HG03108 (cell line): Measurements from ENCODE around the gene CFAP298.

Experiments used
- ATAC-seq: cut with Tn5 transposase; IDR thresholded peaks from one replicate; pipeline ENCODE4 v1.9.1; 2021; ENCODE audit warnings: moderate library complexity; ENCODE audit not compliant: unreplicated experiment

The CFAP298 gene

DNA sequence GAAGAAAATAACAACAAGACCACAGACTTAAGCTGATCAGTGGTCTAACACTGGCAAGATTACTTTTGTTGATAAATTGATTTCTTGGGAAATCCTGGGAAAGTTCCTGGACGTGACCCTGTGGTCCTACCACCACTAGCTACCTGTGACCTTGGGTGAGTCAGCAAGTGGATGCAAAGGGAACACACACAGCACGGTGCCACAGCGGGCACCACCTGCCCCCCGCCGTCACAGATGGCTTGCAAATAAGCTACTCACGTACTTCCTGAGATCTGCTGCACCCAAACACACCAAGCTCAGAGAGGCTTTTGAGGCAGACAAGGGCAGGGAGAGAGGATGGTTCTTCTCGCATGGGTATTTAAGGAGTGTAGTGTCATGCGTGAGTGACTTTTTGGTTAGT is 12.7 kb downstream of the CFAP298 start:
- no peak for ATAC-seq

DNA sequence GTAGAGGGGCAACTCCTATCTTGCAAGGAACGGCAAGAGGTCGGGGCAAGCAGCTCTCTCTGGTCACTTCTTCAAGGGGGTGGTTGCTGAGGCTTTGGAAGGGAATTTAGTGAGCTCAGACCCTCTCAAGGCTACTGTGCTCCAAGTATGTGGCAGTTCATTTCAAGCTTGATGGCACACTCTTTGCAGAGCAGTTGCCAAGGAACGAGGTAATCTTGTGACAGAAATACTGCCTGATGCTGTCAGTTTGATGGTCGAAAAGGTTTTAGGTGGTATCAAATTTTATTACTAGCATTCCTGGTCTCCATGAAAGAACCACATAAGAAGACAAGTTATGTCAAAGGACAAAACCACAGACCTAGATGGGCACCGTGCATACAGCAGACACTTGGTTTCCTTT is 13.1 kb downstream of the CFAP298 start:
- no peak for ATAC-seq

DNA sequence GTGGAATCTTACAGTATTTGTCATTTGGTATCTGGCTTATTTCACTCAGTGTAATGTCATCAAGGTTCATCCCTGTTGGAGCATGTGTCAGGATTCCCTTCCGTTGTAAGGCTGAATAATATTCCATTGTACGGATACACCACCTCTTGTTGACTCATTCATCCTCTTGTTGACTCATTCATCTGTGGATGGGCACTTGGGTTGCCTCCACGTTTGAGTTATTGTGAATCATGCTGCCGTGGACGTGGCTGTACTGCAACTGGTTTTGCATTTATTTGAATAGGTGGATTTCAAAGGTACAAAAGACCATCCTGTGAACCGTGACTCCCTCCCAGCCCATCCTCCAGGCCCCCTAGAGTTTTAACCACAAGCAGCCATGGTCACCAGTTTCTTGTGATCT is 15.0 kb downstream of the CFAP298 start:
- ATAC-seq: no peak

DNA sequence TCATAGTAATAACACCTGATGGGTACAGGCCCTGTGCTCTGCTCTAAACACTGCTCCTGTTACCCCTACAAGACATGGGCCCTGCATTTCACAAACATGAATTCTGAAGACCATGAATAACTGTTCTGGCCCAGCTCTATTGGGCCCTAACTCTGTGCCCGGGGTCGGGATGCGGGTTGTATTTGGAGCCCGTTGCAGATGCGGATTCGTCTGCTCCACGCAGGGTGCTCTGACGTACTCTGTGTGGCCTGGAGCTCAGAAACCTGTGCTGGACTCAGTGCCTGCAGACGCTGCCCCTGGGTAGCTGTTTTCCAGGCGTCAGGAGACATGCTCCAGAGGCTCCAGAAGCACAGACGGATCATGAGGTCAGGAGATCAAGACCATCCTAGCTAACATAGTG is 16.7 kb downstream of the CFAP298 start:
- ATAC-seq: no peak

DNA sequence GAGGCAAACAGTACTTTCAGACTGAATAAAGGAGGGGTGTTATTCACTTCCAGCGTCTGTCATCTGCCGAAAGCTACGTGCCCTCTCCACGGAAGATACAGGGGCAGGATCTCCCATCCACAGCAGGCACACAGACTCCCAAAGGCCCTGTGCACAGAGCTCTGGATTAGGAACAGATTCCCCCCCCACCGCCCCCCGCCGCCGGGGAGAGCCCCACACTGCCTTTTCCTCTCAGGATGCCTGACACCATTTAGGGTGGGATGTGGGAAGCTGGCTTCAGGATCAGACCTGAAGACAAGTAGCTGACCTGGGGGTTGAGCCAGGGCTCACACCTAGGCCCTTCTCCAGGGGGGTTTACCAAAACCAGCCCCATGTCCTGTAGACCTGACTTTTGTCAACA is 18.5 kb downstream of the CFAP298 start:
- no peak for ATAC-seq

DNA sequence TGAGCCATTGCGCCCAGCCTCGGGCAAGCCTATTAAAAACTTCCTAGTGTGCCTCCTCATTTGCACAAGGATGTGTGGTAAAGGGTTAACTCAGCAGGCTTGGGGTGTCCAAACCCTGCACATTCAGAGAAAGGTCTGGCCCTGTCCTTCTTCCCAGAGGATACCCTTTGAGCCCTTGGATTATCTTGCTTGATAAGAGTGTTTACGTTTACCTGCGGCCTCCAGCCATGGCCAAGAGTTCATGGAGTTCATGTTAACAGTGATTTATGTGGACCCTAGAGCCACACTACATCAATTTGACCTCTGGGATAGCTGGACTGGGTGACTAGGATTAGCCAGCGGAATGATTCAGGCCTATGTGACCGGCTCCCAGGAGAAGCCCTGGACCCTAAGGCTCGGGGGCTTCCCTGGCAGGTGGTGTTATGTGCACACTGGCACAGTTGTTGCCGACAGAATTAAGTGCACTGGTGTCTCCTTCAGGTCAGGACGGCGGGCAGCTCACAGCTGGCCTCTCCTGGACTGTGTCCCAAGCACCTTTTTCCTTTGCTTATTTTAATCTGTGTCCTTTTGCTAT is 19.2 kb downstream of the CFAP298 start:
- ATAC-seq: no peak

DNA sequence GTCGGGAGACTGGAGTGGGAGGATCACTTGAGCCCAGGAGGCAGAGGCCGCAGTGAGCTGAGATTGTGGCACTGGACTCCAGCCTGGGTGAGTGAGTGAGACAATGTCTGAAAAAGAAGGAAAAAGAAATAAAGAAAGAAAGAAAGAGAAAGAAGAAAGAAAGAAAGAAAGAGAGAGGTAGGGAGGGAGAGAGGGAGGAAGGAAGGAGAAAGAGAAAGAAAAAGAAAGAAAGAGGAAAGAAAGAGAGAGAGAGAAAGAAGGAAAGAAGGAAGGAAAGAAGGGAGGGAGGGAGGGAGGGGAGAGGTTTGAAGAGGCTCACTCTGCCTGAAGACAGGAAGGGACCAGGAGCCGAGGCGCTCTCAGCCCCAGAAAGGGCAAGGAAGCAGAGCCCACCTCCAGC is 22.0 kb downstream of the CFAP298 start:
- no peak for ATAC-seq

DNA sequence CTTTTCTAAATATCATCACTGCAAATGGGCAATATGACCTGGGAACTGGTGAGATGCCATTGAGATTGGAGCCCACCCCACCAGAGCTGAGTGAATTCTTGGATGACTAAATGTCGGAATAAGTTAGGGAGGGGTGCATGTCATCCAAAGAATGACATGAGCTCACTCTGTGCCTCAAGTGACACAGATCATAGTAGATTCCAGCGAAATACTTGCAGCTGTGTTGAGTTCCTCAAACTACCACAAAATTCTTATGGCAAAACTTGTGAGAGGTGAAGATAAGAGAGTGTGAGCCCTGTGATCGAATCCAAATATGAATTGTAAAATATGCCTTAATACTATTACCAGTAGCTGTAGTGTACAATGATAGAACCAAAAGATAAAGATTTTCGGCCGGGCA is 24.5 kb downstream of the CFAP298 start:
- ATAC-seq: no peak

DNA sequence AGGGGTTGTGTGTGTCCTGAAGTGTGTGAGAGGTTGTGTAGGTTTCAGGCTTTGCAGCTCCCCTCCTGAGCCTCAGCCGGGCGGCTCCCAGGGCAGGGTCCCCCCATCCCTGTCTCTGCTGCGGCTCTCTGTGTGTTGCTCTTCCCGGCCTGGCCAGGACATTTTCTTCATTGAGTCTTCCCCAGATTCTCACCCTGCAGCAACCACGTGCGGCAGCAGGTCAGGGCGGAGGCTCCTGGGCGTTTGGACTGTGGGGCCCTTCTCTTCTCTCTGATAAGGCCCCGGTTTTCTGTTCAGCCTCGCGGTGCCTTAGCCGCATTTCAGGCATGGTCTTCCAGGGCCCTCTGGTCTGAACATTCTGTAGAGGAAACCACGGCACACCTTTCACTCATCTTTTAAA is 25.1 kb downstream of the CFAP298 start:
- no peak for ATAC-seq

DNA sequence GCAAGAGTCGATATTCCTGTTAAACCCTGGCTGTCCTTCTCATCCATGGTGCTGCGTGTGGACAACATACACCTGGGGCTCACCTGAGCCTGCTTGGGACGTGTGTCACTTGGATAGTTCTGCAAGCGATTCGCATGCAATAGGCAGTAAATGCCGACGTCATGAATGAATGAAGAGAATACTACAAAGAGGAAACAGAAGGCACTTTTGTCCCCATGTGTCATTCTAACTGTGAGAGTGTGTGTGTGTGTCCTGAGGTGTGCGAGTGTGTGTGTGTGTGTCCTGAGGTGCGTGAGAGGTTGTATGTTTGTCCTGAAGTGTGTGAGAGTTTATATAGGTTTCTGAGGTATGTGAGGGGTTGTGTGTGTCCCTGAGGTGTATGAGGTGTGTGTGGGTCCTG is 26.2 kb downstream of the CFAP298 start:
- no peak for ATAC-seq

DNA sequence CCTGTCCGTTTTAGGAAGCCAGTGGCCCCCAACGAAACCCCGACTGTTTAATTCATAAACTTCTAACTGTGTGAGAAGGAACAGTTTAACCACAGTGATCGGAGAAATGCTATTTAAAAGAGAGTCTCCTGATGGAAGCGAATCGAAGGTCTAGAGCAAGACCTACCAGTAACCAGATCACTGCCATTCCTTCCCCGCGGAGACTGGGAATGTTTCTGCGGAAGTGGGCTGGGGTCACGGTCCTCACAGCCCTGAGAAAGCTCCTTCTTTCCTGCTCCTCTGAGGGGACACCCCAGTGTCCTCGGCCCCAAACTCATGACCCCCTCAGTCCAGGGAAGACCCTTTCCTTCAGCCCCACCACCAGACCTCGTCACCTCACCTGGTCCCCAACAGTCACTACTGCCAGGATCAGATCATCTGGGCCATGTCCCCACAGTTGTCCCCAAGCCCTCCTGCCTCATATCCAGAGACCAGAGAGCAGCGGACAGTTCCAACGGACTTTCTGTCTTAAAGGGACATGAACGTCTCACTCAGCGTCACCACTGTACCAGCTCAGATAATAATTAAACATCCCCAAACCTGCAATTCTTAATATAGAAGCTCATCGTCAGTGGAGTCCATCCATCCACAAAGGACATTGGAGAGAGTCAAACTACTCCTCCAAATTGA is 27.0 kb downstream of the CFAP298 start, which contains the start of gene TCP10L:
TSS of gene TCP10L (minus strand) at position 482 of the 669 bp plus-strand sequence. CDS start 1,219 bp downstream, outside the sequence.
- ATAC-seq: no peak

DNA sequence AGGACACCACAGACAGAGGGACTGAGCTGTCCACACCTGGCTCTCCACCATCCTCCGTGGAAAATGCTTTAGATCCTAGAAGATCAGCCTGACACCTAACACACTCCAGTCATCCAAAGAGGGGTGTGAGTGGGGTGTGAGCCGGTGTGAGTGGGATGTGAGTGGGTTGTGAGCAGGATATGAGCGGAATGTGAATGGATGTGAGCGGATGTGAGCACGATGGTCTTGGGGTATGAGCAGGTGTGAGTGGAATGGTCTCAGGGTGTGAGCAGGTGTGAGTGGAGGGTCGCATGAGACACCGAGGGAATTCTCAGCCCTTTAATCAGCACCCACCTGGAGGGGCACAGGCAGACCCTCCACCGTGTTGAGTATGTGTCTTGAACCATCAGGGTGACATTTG is 27.7 kb downstream of the CFAP298 start:
- no peak for ATAC-seq

DNA sequence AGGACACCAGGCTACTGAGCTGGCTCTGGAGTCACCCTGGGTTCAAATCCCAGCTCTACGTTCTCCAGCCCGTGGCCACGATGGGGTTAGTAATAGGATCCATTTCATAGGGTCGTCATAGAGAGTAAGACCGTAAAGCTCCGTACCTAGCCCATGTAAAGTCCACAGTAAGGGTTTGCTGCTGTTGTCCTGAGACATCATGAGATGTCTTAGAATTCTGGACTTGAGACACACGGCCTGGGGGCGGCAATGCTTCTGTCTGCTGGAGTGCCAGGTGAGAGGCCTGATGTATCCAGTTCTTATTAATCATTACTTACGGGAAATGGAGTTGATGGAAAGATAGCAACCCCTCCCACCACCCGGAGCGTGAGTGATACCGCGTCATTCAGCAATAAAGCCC is 30.4 kb downstream of the CFAP298 start:
- ATAC-seq: no peak

DNA sequence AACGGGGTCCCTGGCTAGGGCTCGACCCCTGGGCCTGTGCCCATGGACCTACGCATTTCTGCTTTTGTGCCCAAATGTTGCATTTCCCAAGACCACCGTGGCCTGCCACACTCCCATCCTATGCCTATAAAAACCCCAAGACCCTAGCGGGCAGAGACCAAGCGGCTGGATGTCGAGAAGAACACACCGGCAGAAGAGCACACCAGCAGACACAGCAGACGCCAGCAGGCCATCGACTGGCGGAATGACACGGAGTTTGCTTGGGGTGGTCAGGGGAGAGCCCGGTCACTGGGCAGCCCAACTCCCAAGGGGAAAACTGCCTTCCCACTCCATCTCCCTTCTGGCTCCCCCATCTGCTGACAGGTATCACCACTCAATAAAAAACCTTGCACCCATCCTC is 31.2 kb downstream of the CFAP298 start:
- ATAC-seq: no peak

DNA sequence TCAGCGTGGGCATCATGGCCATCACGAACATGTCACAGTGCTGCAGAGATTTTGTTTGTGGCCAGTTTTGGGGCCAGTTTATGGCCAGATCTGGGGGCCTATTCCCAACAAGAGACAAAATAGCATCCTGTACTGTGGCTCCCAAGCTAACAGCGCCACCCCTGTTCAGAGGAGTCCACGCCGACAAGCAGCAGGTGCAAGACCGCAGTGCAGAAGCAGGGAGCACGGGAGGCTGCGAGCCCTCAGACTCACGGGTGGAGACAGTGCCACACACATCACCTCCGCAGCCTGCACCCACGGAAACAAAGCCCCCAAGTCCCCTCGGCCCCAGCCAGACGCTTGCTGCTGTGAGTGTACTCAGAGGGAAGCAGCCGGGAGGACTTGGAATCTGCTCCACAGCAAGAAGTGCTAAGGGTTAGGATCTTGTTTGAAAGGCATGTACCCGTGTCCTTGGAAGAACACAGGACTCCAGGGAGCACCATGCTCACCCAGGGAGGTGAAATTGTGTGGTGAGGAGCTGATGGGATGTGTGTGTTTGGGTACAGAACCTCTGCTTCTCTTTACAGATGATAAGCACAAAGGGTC is 34.0 kb downstream of the CFAP298 start:
- ATAC-seq: no peak

DNA sequence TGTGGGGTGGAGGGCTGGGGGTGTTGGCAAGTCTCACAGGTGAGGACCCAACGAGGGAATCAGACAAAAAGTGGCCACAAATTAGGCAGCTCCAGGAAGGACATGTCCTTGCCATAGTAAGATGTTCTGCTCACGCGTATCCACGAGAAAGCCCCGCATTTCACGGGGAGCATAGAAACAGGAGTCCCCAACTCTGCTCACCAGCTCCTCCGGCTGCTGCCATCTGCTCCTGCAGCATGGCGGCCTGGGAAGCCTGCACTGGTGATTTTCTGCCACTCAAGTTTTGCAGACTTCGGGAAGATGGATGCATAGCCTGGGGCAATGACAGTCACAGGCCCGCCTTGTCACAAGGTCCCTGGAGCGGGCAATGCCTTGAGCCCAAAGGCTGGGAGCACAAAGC is 36.2 kb downstream of the CFAP298 start:
- no peak for ATAC-seq

DNA sequence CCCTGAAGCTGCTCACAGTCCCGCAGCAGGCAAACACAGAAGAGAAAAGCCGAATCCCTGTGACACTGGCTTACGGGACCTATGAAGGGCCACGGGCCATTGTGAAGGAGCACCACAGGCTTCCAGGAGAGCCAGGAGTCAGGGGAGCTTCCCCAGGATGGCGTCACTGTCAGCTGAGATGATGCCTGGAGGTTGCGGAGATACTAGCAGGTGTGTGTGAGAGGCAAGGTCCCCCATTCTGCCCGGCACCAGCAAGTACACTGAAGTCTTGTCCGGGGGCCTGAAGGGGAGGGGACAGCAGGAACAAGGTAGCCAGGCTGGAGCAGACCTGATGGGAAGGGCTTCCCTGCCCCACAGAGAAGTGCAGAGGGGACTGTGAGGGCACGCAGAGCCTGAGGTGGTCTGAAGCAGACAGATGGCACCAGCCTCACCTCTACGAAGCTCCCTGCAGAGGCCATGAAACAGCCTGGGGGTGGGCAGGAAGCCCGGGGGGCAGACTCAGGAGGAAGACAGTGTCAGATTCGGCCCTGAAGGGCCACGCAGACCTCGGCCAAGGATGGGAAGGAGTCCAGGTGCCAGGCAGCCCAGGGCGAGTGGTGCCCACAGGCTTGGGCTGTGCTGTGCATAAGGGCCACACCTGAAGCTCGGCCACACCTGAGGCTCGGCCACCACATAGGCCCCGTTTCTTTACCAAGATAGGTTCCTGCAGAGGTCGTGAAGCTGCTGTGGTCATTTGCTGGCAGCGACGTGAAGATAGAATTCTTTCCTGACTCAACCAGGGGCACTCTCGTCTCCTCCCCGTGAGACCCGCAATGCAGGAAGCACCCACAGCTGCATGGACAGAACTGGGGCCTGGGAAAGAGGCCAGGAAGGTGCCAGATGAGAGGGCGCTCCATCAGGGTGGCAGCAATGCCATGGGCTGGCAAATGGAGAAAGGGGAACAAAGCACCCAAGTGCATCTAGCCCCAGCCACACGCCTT is 36.9 kb downstream of the CFAP298 start:
- no peak for ATAC-seq

DNA sequence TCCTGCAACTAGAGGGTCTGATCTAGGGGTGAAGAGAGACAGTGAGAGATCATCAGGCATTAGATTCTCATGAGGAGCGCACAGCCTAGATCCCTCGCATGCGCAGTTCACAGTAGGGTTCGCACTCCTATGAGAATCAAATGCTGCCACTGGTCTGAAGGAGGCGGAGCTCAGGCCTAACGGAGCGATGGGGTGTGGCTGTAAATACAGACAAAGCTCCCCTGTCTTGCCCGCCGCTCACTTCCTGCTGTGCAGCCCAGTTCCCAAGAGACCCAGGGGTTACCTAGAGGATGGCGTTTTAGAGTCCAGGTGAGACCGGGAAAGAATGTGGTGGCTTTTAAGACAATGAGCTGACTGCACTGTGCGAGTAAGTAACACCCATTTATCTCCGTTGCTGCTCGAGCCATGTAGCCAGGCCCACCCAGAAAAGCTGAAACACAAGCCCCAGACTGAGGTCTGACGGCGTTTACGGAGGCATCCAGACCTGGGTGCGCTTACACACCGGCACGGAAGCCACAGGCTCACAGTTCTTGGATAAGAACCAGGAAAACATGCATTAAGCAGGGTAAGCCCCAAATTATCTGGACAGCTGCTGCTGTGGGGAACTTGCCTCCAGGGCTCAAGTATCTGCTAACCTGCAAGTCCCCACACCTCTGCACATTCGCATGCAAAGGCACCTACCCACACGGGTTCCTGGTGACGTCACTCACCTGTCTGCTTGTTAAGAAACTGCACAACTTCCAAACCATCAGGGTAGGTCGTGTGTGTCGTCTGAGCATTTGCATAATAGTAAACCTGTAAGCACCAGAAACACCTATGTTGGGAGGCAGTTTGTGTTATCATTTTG is 39.4 kb downstream of the CFAP298 start:
- no peak for ATAC-seq

DNA sequence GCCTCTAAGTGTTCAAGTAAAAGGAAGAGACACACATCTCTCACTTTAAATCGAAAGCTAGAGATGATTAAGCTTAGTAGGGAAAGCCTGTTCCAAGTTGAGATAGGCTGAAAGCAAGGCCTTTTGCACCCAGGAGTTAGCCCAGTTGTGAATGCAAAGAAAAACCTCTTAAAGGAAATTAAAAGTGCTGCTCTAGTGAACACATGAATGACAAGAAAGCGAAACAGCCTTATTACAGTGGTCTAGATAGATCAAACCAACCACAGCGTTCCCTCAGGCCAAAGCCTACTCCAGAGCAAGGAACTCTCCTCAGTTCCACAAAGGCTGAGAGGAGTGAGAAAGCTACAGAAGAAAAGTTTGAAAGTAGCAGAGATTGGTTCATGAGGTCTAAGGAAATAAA is 41.7 kb downstream of the CFAP298 start:
- ATAC-seq: no peak
